NAMALWA (cell line): Measurements from ENCODE around the gene RORC.
A peak's percentile ranks its signal among the peaks of the same experiment; 100 is the strongest.

Source experiments
- DNase-seq: peaks from one replicate; pipeline ENCODE4 v3.0.0-alpha.2; 2015; ENCODE audit warnings: low spot score

Gene RORC

DNA sequence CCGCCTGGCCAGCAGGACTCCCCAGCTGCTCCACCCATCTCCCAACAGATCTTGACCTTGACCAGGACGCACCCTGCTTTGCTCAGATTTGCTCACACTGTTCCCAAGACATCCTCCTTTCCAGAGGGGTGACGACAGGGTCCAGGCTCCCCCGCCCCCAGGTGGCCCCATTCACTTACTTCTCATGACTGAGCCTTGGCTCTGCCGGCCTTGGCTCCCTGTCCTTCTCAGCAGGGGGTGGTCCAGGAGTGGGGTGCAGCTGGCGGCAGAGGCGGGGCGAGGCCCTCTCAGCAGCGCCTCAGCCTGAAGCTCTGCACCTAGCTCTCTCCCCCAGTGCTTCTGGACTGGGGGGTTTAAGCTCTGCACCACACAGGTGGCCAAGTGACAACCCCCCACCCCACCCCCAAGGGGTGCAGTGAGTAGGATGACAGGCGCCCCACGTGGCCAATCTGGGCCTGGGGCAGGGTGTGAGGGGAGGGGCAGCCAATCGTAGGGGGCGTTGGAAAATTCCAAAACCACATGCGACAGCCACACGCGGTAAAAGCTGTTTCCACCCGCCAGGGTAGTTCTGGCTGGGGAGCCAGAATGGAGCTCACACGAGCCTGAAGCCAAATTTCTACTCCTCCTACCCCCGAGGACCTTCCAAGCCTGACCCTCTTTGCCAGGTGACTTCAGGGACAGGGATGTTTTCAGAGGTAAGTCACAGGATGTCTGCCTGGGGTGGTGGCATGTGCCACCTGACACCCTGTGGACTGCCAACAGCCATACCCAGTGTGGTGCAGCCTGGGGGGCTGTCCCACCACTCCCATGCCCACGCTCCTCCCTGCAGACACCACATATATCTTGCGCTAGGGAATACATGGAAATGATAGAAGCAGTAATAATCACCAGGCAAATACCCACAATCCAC is 5.6 kb downstream of the RORC start:
- no peak for DNase-seq

DNA sequence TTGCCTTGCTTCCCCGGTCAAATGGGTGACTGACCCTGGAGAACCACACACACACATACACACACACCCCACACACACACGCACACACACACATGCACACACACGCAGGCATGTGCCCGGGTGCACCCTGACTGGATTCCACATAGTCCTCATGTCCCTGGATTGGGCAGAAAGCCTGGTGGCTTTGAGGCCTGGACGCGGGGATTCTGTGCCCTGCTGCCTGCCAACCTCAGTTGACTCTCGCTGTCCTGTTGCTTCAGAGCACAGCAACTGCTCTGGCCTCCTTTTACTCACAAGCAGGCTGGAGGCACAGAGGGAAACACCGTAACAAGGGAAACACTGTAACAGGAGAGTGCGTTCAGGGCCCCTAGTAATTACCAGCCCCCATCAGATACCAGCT is 6.4 kb downstream of the RORC start:
- DNase-seq = no peak

DNA sequence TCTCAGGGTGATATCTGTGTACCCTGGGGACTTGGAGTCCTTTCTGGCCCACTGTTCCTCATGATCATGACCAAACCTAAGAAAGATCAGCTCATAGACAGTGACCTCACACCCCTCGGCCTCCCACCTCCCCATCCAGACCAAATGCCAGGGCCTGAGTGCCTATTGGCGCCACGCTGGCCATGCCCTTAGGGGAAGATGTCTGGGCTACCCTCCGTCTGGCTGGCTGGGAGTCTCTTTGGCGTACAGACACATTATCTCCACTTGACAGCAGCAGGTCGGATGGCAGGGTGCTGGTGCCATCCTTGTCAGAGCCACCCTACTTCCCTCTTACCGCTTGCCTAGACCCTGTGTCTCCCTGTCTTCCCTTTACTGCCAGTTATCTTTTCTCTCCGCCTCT is 8.4 kb downstream of the RORC start:
- no peak for DNase-seq

DNA sequence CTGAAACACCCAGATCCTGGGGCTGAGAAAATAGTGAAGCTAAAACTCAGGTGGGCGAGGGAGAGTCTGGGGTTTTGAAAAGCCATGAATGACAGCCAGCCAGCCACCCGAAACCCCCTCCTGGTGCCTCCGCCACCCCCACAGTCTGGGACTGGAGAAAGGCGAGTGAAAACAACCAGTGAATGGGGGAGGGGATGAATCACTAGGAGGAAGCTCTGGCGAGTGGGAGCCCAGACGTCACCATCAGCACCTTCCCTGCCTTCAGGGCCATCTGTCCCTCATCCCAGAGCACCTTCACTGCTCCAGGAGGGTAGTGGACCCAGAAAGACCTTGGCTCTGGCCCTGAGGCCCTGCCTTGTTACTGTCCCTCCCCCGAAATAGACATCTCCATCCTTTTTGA is 9.2 kb downstream of the RORC start:
- no peak for DNase-seq

DNA sequence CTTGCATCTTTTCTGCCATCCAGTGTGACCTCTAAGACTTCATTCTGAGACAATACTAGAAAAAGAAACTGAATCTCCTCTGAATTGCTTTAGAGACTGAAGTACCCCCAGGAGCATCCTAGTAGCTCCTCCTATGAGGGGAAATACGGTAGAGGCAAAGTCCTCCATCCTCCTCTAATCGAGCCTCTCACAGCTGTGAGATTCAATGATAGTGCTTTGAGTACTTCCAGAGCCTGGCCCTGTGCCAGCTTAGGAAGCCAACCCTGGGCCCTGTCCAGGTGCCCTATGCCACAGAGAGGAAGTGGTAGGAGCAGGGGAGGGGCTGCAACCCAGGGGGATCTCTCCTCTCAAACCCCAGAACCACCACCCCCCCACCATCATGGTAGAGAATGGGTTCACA is 10.7 kb downstream of the RORC start:
- no peak for DNase-seq

DNA sequence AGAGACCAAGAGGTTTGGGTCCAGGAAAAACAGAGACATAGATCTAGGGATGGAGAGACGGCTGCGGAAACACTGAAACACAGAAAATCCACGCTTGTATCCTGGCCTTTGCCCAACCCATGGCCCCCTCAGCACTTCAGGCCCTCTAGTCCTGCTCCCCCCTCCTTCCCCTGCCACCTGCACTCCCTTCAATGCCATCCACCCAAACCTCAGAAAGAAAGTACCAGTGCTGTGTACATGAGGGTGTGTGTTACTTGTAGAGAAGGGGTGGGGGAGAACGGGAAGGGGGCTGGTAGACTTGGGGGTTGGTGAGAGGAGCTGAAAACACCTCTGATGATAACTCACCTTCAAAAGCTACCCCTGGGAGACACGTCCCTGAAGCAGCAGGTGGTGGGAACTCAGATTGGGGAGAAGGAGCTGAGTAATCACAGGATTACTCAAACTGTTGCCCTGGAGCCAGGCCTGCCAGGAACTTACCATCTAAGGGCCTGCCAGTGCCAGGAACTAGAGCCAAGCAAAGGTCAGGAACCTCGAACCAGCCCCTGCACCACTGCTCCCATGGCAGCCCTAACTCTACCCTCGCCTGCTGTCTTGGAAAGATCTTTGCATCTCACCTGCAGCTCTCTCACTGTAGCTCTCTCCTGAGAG is 11.5 kb downstream of the RORC start:
- no peak for DNase-seq

DNA sequence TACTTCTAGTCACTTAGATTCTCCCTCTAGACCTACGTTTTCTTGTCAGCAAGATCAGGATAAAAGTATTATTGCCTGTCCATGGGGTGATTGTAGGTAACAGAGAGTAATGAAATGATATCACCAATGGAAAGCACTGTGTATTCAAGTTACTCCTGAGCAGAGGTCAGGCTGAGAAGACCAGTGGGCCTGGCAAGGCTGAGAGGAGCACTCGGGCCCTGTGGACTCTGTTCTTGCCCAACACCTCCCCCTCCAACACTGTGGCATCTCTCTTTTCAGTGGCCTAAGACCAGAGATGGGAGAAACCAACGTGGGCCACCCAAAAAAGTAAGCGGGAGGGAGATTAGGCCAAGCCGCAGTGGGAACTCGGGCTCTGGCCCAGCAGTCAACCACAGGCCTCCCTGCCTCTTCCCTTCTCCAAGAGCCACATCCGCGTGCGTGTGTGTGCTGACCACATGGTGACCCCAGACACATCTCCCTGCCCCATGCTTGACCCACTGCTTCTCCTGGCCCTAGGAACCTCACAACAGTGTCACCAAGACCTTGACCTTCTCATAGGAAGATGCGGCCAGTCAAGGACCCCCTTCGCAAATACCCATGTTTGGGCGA is 12.3 kb downstream of the RORC start:
- DNase-seq = no peak

DNA sequence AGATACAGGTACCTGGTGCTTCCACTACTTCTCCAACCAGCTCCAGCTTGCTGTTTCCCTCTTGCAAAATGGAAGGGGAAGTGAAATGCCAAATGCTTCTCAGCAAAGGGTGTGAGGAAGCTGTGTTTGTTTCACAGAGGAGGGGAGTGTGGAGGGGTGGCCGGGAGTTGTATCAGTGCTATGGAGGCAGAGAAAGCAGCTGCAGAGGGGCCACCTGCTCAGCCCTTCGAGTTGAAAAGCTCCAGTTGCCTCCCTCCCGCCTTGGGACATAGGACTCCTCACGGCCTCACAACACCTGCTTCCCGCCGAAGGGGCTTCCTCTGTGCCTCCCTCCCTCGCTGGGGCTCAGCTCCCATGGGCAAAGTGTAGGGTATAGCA is 14.3 kb downstream of the RORC start:
- peak; percentile 21 for DNase-seq

DNA sequence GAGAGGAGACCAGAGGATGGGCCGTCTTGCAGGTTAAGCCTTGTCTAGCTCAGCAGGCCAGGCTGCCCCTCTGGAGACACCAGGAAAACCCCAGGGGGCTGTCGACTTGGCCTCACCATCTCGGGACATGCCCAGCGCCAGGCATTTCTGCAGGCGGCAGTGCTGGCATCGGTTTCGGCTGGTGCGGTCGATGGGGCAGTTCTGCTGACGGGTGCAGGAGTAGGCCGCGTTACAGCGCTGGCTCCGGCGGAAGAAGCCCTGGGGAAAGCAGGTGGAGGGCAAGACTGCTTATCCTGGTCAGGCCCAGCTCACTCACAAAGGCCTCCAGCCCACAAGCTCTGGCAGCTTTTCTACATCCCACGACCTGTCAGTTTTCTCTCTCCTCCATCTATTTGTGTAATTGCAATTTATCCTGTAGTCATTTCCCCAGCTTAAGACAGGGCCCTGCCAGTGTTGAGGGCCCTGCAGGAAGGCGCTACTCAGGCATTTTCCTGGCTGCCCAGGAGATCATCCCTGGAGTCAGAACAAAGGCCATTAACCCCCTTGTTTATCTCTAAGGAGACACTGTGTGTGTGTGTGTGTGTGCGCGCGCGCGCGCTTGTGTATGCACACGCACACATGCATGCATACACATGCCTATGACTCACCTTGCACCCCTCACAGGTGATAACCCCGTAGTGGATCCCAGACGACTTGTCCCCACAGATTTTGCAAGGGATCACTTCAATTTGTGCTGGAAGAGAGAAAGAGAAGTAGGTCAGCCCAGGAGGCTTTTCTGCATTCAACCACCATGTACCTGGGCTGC is 14.9 kb downstream of the RORC start:
- no peak for DNase-seq

DNA sequence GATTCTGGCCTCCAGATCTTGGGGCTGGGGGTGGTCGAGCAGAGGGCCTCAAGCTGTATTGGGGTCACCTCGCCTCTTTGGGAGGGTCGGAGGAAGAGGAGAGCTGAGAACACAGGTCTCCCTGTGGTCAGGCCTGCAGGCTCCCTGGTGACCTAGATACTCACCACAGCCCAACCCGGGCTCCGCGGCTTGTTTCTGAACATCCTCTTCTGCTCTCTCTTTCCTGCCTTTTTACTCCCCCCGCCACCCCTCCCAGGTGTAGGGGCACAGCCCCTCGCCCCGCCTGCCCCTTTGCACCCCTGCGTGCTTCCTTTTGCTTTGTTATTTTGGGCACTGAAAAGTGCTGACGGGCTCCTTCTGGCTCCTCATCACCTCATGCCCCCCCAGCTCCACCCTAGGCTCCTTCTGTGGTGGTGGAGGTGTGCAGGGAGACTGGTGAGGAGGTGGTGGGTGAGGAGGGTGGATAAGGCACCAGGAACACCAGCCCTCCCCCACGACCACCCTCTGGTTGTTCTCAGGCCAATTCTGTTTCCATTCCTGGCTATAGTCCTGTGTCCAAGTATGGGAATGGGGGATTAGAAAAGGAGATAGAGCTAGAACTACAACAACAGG is 15.8 kb downstream of the RORC start:
- DNase-seq = no peak

DNA sequence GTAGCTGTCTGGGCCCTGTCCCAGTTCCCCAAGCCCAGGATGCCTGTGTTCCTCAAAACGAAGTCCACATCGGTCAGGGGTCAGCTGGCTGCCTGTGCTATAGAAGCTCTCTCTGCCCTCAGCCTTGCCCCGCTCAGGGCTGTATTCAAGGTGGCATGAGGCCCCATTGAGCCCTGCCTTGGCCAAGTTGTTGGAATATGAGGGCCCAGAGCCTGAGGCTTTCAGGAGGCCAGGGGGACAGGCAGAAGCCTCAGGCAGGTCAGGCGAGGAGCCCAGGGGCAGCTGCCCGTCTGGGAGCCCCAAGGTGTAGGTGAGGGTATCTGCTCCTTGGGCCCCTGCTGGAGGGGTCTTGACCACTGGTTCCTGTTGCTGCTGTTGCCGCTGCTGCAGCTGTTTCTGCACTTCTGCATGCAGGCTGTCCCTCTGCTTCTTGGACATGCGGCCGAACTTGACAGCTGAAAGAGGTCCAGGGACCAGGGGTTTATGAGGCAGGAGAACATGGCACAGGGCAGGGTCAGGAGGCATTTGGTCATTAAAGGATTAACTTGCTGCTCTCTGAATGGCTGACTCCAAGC is 16.5 kb downstream of the RORC start:
- DNase-seq = no peak

DNA sequence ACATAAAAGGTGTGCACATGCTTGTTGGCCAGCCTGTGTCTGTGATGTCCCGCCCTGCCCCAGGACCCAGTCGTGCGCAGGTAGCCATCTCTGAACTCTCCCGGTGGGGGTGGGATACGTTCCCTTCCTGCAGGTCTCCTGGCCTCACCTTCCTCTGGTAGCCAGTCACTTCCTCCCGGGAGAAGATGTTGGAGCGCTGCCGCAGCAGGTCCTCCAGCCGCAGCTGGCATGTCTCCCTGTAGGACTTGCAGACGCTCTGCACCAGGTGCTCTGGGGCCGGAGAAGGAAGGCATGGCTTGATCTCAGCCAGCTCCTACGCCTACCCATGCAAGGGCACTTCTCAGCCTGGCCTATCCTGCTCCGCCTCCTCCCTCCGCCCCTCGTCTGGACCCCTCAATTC is 17.2 kb downstream of the RORC start:
- no peak for DNase-seq

DNA sequence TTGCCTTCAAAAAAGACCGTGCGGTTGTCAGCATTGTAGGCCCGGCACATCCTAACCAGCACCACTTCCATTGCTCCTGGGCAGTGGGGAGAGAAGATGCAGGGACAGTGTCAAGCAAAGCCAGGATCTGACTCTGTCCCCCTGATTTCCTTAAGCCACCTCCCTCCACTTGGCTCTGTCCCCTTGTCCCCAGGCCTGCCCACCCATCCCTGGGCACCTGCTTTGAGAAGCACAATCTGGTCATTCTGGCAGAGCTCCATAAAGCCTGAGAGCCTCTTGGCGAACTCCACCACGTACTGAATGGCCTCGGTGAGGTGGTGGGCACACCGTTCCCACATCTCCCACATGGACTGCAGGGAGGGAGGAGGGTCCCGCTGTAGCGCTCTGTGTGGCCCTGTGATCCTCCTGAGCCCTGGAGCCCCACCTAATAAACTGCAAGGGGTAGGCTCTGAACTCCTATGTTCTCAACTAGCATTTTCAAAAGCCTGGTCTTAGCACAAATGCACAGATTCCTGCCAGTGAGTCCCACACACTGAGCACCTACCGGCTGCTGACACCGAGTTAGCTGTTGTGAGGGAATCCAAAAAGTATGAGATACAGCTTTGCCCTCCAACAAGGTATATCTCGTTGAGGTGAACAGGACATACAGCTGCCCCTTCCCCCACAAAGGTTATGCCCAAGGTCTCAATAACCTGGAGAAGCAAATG is 18.2 kb downstream of the RORC start:
- DNase-seq = no peak

DNA sequence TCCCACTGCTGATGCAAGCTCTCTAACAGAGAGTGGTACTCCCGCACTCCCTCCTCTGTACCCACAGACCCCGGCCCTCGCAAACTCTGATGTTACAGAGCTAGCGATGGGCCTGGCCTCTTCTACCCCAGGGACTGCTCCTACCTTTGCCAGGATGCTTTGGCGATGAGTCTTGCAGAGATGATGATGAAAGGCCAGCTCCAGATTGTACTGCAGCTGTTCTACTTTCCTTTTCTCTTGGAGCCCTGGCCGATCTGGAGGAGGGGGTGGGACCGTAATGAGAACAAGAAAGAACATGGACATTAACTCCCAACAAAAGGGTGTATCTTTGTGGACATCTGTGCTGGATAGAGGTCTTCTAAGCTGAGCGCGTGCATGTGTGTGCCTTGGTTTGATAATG is 20.4 kb downstream of the RORC start:
- DNase-seq = no peak

DNA sequence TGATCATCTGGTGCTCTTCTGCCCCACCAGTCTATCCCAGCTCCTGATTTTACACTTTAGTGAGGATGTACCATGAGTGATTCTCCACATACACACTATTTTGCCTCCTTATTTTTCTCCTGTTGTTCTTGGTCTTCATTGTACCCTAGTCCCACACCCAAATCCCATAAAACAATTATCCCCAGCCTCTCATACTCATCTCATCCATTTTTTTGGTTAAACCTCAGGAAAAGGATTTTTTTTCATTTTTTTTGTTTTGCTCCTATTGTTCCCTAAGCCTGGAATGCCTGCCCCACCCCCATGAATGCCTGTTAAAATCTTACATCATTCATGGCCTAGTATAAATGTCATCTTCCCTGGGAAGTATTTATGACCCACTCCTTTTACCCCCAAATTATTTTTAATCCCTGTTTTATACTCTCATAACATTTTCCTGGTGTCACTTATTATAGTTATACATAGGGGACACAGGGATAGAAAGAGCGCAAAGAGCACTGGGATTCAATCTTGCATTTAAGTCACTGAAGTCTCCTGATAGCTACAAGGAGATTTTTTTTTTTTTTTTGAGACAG is 21.5 kb downstream of the RORC start:
- DNase-seq = no peak

DNA sequence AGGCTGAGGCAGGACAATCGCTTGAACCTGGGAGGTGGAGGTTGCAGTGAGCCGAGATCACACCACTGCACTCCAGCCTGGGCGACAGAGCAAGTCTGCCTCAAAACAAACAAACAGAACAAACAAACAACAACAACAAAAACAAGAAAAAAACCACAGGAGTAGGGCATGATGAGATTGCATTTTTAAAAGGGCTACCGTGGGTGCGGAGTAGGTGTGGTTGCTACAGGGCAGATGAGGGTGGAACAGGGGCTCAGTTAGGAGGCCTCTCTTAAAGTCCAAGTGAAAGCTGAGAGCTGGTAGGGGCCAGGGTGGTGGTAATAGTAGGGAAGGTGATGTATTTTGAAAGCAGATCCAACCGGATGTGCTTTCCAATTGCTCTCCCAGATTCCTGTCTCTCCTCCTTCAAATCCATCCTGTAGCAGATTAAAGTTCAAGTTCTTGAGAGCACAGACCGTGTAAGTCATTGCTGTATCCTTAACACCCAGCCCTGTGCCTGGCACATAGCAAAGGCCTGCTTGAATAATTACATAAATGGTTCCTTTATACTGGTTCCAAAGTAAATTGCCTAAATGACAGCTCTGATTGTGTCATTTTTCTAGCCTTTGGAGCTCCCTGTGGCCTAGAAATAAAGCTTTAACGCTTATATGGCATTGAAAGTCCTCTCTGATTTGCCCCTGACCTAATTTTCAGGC is 22.2 kb downstream of the RORC start:
- no peak for DNase-seq

DNA sequence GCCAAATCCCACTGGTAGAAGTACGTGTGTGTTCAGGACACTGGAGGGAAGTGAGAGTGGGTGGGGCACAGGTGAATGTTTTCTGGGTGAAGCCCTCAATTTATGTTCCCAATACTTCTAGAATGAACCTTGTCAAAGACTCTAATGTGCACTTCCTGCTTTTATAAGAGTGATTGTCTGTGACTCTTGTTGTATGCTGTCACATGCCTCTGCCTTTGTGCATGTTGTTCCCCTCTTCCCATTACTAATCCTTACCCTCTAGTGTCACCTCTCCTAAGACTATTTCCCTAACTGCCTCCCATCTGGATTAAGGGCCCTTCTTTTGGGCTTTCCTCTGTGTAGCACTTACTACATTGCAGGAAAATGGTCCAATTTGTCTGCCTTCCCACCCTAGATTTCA is 23.8 kb downstream of the RORC start:
- no peak for DNase-seq

DNA sequence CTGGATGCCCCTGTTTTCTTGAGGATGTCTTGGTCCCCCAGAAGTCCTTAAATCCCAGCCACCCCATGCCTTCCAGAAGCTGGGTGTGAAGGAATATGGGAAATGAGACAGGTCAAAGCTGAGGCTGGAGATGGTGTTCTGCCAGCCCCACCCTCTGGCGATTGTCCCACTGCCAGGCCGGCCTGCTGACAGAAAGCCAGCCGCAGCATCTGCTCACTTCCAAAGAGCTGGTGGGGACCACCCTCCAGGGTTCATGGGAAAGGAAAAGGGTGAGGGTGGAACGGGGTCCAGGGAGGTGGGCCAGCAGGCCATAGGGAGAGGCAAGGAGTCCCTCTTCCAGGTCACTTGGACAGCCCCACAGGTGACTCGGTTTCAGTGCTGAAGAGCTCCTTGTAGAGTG is 24.5 kb downstream of the RORC start:
- no peak for DNase-seq

DNA sequence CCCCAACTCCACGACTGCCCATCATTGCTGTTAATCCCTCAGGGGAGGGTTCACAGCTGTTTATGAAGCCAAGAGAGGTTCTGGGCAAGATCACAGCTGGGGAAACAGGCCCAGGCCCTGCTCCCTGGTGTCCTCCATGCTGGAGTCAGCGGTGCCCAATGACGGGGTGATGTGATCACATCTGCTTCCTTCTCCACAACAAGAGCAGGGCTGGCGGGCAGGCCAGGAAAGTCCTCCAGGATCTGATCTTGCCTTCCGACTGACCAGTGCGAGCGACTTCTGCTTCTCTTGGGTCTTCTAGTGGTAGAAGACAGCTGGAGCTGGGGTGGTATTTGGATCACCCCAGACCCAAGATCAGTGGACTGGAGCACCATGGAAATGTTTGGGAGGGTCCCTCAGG is 25.4 kb downstream of the RORC start:
- DNase-seq = no peak
